Fibroblast of villous mesenchyme (primary cell): ENCODE measurements around the gene RRP36. TPM values are rescaled to one million over a fixed set of nuclear protein-coding genes. Genes with fewer than 3 reads are reported as not detected.
A peak's percentile ranks its signal among the peaks of the same experiment; 100 is the strongest.

Experiments
- DNase-seq: peaks from one replicate; pipeline ENCODE4 v3.0.0-alpha.2; 2010; ENCODE audit warnings: low read depth
- H3K4me3 ChIP-seq: 2 replicates; pipeline ENCODE4 v1.5.1; 2011; ENCODE audit warnings: low read depth, mild to moderate bottlenecking, low read length
- total RNA-seq: library from RNA; depleted of rRNA; stranded (reverse); fragments of >200 nt; gene quantifications from 2 replicates; pipeline ENCODE4 v1.2.3, GENCODE V29; 2012
- TF ChIP-seq, protein P1 (sequence below): IDR thresholded peaks from 2 replicates; pipeline ENCODE4 v1.5.1; 2012; ENCODE audit warnings: low read depth, mild to moderate bottlenecking, low read length; ENCODE audit not compliant: insufficient read depth

RRP36 gene
- total RNA-seq, 1 donor, result 114 TPM

GRCh38 chr6:43060755-43061633, 39.6 kb downstream of the RRP36 start:
- peak overlapping the region; percentile 99 for H3K4me3 ChIP-seq
- no peak for DNase-seq
- TF ChIP-seq, protein P1, sequence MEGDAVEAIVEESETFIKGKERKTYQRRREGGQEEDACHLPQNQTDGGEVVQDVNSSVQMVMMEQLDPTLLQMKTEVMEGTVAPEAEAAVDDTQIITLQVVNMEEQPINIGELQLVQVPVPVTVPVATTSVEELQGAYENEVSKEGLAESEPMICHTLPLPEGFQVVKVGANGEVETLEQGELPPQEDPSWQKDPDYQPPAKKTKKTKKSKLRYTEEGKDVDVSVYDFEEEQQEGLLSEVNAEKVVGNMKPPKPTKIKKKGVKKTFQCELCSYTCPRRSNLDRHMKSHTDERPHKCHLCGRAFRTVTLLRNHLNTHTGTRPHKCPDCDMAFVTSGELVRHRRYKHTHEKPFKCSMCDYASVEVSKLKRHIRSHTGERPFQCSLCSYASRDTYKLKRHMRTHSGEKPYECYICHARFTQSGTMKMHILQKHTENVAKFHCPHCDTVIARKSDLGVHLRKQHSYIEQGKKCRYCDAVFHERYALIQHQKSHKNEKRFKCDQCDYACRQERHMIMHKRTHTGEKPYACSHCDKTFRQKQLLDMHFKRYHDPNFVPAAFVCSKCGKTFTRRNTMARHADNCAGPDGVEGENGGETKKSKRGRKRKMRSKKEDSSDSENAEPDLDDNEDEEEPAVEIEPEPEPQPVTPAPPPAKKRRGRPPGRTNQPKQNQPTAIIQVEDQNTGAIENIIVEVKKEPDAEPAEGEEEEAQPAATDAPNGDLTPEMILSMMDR, result no peak

DNA sequence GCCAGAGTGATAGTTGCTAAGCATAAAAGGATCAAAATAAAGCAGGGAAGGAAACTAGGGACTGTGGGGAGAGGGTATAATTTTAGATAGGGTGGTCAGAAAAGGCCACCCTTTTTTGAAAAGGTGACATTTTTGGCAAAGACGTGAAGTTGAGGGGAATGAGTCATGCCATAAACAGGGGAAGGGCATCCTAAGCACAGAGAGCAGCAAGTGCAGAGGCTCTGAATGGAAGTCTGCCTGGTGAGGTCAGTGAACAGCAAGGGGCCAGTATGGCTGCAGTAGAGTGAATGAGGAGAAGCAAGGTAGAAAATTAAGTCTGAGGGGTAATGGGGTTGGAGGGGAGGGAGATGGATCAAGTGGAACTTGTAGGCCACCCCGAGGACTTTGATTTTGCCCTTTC, 40.4 kb downstream of the RRP36 start:
- TF ChIP-seq, protein P1, result no peak
- H3K4me3 ChIP-seq, result no peak overlapping the region
- no peak for DNase-seq

- DNase-seq, result no peak
- no peak overlapping the region for H3K4me3 ChIP-seq
- TF ChIP-seq, protein P1, result no peak
Measured at GRCh38 chr6:43062818-43063217, 41.4 kb downstream of the RRP36 start.

DNA sequence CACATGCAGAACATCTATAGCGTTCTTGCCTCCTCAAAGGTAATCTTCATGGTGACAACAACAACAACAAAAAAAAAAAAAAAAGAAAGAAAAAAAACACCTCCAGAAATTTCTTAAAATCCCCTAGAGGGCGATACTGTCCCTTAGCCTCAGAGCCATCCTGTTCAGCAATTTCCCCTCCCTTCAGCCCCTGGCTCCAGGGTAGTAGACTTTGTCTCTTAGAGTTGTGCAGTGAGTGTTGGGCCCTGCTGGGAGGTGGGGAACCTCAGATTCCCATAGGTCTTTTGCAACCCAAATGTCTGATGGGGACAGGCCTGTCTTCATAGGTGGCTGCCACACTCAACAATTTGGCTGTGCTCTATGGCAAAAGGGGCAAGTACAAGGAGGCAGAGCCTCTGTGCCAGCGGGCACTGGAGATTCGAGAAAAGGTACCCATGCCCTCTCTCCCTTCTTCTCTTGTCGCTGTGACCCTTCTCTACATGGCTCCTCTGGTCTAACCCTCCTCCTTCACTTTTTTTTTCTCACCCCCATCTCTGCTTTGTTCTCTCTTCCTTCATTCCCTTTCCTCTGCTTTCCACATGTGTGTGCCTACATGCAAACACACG, 48.7 kb downstream of the RRP36 start:
- peak; percentile 78 for DNase-seq
- TF ChIP-seq, protein P1, result peak; percentile 65
- no peak overlapping the region for H3K4me3 ChIP-seq

GRCh38 chr6:43074847-43075669, 53.6 kb downstream of the RRP36 start:
- TF ChIP-seq, protein P1, result no peak
- H3K4me3 ChIP-seq, result peak overlapping the region; percentile 93
- peak; percentile 88 for DNase-seq

- H3K4me3 ChIP-seq, result peak within 1 kb of the TSS; percentile 93
- DNase-seq, result peak; percentile 72
- TF ChIP-seq, protein P1, result no peak
Measured at GRCh38 chr6:43075670-43076463, 54.4 kb downstream of the RRP36 start, which contains the start of gene PTK7. TSS of gene PTK7 (plus strand) at chr6:43076314. CDS start at chr6:43076489, 175 bp downstream.
